Measurements from ENCODE around the gene CYP2E1. TPM values are rescaled to one million over a fixed set of nuclear protein-coding genes. Genes with fewer than 3 reads are reported as not detected.
"Not testable (repeated sequence)": the region's sequence is repeated elsewhere in the genome, so short reads cannot be mapped to it uniquely, and the experiment has no call there.

The CYP2E1 gene
- total RNA-seq, 1 donor from 2014 or later, result 1.00 TPM

GRCh38 chr10:133567119-133567518, 40.0 kb downstream of the CYP2E1 start:
- no peak for DNase-seq
- ATAC-seq (ENCODE audit: poor library complexity), result no peak
- intact Hi-C loops (cut with DNase I), result no loop called here

- intact Hi-C loops (cut with DNase I), result no loop called here
- no peak for DNase-seq
- ATAC-seq (ENCODE audit: poor library complexity), result no peak
These were observed 40.6 kb downstream of the CYP2E1 start for GRCh38 chr10:133567609-133568286.

GRCh38 chr10:133568287-133568614, 41.1 kb downstream of the CYP2E1 start:
- ATAC-seq (ENCODE audit: poor library complexity) (no peak), DNase-seq (no peak)
- intact Hi-C loops (cut with DNase I), result no loop called here

DNA sequence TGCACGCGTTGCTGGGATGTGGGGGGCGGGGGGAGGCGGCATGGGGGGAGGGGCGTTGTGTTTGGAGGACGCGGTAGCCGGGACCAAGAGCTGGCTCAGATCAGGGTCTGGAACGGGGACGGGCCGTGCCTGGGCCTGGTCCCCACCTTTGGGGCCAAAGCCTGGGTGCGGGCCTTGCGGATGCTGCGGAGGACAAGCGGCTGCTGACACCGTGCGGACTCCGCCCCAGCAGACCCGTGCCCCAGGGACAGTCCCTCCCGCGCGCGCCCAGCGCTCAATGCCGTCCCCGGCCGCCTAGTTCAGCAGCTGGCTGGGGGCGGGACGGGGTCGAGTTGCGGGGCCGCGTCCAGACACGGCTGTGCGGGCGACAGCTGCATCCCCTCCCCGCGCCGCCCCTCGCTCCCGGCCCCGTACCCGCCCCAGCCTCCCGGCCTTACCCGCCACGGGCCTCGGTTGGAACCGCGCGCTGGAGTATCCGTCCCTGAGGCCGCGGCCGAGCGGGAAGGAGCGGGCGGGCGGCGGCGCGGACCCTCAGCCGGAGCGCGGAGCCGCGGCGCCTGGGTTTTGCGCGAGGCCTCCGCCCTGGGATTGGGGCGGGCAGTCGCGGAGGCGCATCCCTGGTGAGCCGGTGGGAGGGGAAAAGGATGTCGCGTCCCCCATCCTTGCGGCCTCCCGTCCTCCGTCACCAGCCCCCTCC, 41.8 kb downstream of the CYP2E1 start:
- DNase-seq; intact Hi-C loops (cut with DNase I): not testable (repeated sequence)
- ATAC-seq (ENCODE audit: poor library complexity), result peak; percentile 30

GRCh38 chr10:133569801-133570200, 42.6 kb downstream of the CYP2E1 start:
- not testable (repeated sequence) for ATAC-seq (ENCODE audit: poor library complexity); DNase-seq
- intact Hi-C loops (cut with DNase I), result loop anchor here (10.0 kb wide), 1 partner anchor 145 kb away; the partner anchor contains the start of gene SPRN

DNA sequence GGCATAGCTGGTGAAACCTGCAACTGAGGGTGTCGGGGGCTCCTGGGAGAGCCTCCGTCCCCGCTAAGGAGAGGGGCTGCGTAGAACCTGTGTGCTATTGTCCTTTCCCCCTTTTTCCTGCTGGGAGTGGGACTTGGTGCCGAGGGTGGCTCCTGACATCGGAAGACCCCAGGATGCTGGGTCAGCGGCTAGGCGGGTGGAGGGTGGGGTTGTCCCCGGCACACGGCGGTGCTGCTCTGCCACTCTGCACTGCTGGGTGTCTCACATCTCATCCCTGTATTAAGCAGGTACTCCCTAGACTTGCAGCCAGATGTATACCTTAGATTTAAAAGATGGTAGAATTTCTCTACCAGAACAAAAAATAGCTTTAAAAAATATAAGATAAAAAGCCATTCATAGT, 44.9 kb downstream of the CYP2E1 start:
- intact Hi-C loops (cut with DNase I), result loop anchor here (10.0 kb wide), 1 partner anchor 147 kb away; the partner anchor contains the start of gene SPRN
- DNase-seq; ATAC-seq (ENCODE audit: poor library complexity): not testable (repeated sequence)

- not testable (repeated sequence) for DNase-seq; ATAC-seq (ENCODE audit: poor library complexity)
- intact Hi-C loops (cut with DNase I), result loop anchor here (10.0 kb wide), 1 partner anchor 149 kb away; the partner anchor contains the start of gene SPRN
These were observed 46.3 kb downstream of the CYP2E1 start for GRCh38 chr10:133573460-133573859.

DNA sequence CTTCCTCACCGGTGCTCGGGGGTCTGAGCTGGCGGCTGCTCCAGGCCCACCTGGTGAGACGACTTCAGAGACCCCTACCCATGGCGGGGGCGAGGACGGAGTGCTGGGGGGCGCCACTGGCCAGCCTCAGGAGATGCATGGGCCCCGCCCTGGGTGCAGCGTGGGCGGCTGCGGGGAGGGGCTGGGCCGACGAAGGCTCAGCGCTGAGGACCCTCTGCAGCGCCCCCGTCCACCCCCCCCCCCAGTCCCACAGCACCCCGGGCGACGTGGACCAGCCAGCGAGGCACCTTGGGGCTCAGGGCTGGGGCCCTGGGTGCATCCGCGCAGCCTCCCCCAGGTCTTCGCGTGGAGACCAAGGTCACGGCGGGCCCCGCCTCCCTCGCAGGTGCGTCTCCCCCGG, 49.9 kb downstream of the CYP2E1 start:
- ATAC-seq (ENCODE audit: poor library complexity), result not testable (repeated sequence)
- intact Hi-C loops (cut with DNase I), result loop anchor here (10.0 kb wide), 1 partner anchor 152 kb away; the partner anchor contains the start of gene SPRN

More for the DNA sequence above, 49.9 kb downstream of the CYP2E1 start:
- not testable (repeated sequence) for DNase-seq

Other genes with a start within 250 kb of the CYP2E1 start
- 38.5 TPM for gene TUBGCP2, start 218.5 kb upstream of the CYP2E1 start, total RNA-seq
- gene ZNF511, start 218.4 kb upstream of the CYP2E1 start, total RNA-seq, result 44.8 TPM
- gene CALY, start 190.5 kb upstream of the CYP2E1 start, total RNA-seq, result not detected
- gene PRAP1, start 180.0 kb upstream of the CYP2E1 start, total RNA-seq, result not detected
- 7.4 TPM for gene FUOM, start 169.3 kb upstream of the CYP2E1 start, total RNA-seq
- 239 TPM for gene ECHS1, start 154.0 kb upstream of the CYP2E1 start, total RNA-seq
- gene PAOX, start 148.1 kb upstream of the CYP2E1 start, total RNA-seq, result 3.4 TPM
- gene MTG1, start 133.2 kb upstream of the CYP2E1 start, total RNA-seq, result 14.7 TPM
- gene SPRN, start 102.7 kb upstream of the CYP2E1 start, total RNA-seq, result not detected
- 0.51 TPM for gene SCART1, start 73.4 kb upstream of the CYP2E1 start, total RNA-seq
- gene SYCE1, start 38.2 kb downstream of the CYP2E1 start, total RNA-seq, result 0.08 TPM
- not detected for gene FRG2B, start 99.4 kb downstream of the CYP2E1 start, total RNA-seq